Mesendoderm (in vitro differentiated cells): ENCODE data around the gene MTFR1L.

ENCODE experiments used
- DNase-seq: peaks from one replicate; pipeline ENCODE4 v3.0.0; 2013
- H2AK5ac ChIP-seq: 2 replicates; pipeline ENCODE4 v1.6.1; 2013; ENCODE audit warnings: low read length, inconsistent platforms
- H2BK120ac ChIP-seq: 2 replicates; pipeline ENCODE4 v1.6.1; 2013; ENCODE audit warnings: low read depth, mild to moderate bottlenecking, low read length, moderate library complexity, mixed read lengths
- H2BK15ac ChIP-seq: replicated peaks from 2 replicates; pipeline ENCODE4 v1.6.1; 2013; ENCODE audit warnings: low read depth, mild to moderate bottlenecking, moderate library complexity
- H2BK5ac ChIP-seq: 2 replicates; pipeline ENCODE4 v1.6.1; 2013; ENCODE audit warnings: low read length, inconsistent platforms
- H3K18ac ChIP-seq: 2 replicates; pipeline ENCODE4 v1.6.1; 2013; ENCODE audit warnings: mild to moderate bottlenecking, low read length, mixed read lengths
- H3K23ac ChIP-seq: one replicate; pipeline ENCODE4 v1.6.1; 2013; ENCODE audit warnings: low read length
- H3K27ac ChIP-seq: 2 replicates; pipeline ENCODE4 v1.5.1; 2013; ENCODE audit warnings: low read depth, mild to moderate bottlenecking, inconsistent platforms, low read length, moderate library complexity
- H3K27me3 ChIP-seq: 2 replicates; pipeline ENCODE4 v1.6.1; 2013; ENCODE audit warnings: low read length, control low read depth, mild to moderate bottlenecking, inconsistent platforms; ENCODE audit not compliant: insufficient read depth, poor library complexity
- H3K36me3 ChIP-seq: 2 replicates; pipeline ENCODE4 v1.6.1; 2013; ENCODE audit warnings: low read length, inconsistent platforms; ENCODE audit not compliant: control insufficient read depth, insufficient read depth
- H3K4ac ChIP-seq: one replicate; pipeline ENCODE4 v1.6.1; 2013; ENCODE audit warnings: low read depth, mild to moderate bottlenecking, low read length, moderate library complexity
- H3K4me1 ChIP-seq: 2 replicates; pipeline ENCODE4 v1.6.1; 2013; ENCODE audit warnings: low read depth, low read length, inconsistent platforms; ENCODE audit not compliant: control insufficient read depth
- H3K4me2 ChIP-seq: 2 replicates; pipeline ENCODE4 v1.6.1; 2013; ENCODE audit warnings: low read length
- H3K4me3 ChIP-seq: 2 replicates; pipeline ENCODE4 v1.5.1; 2013; ENCODE audit warnings: mild to moderate bottlenecking, low read length
- H3K56ac ChIP-seq: one replicate; pipeline ENCODE4 v1.6.1; 2013; ENCODE audit warnings: low read length
- H3K79me1 ChIP-seq: 2 replicates; pipeline ENCODE4 v1.6.1; 2013; ENCODE audit warnings: low read length, inconsistent platforms
- H3K79me2 ChIP-seq: 2 replicates; pipeline ENCODE4 v1.6.1; 2013; ENCODE audit warnings: mild to moderate bottlenecking, low read length; ENCODE audit not compliant: control insufficient read depth, insufficient read depth
- H3K9ac ChIP-seq: 2 replicates; pipeline ENCODE4 v1.6.1; 2013; ENCODE audit warnings: low read length, inconsistent platforms
- H4K5ac ChIP-seq: one replicate; pipeline ENCODE4 v1.6.1; 2013; ENCODE audit warnings: low read length
- H4K8ac ChIP-seq: one replicate; pipeline ENCODE4 v1.6.1; 2013; ENCODE audit warnings: low read depth, mild to moderate bottlenecking, control low read depth, low read length, moderate library complexity
- WGBS: extraction: QIAGEN DNeasy Blood & Tissue Kit; methylation state at CpG from one replicate; pipeline ENCODE4 v1.1.7; 2013; ENCODE audit warnings: low lambda C conversion rate, missing lambda C conversion rate; ENCODE audit not compliant: insufficient coverage; ENCODE audit errors: extremely low coverage; 5-methylcytosine and 5-hydroxymethylcytosine counted together

The MTFR1L gene

GRCh38 chr1:25873120-25873519, 53.4 kb downstream of the MTFR1L start:
- H3K79me2 ChIP-seq, result no peaks in the 10 kb centered on the region
- no peak overlapping the region for H3K23ac ChIP-seq
- H4K8ac ChIP-seq, result no peak overlapping the region
- WGBS, result no CpG with 5 or more reads among the region's 3 CpGs
- no peak overlapping the region for H3K4ac ChIP-seq
- H3K4me2 ChIP-seq, result no peak overlapping the region
- no peak for DNase-seq
- H3K79me1 ChIP-seq, result no peaks in the 10 kb centered on the region
- no peak overlapping the region for H3K56ac ChIP-seq
- H2BK5ac ChIP-seq, result no peak overlapping the region
- no peaks in the 10 kb centered on the region for H3K36me3 ChIP-seq
- H4K5ac ChIP-seq, result no peak overlapping the region
- H3K9ac ChIP-seq, result no peak overlapping the region
- H2BK120ac ChIP-seq, result no peak overlapping the region
- no peak overlapping the region for H3K18ac ChIP-seq
- no peak overlapping the region for H3K27ac ChIP-seq
- H2BK15ac ChIP-seq, result no peak overlapping the region
- H3K27me3 ChIP-seq, result no peaks in the 10 kb centered on the region
- H3K4me1 ChIP-seq, result peaks cover 4% of the 10 kb centered on the region
- no peak overlapping the region for H3K4me3 ChIP-seq
- H2AK5ac ChIP-seq, result no peak overlapping the region

- H2BK120ac ChIP-seq, result no peak overlapping the region
- WGBS, result no CpG with 5 or more reads among the region's 3 CpGs
These were observed 54.5 kb downstream of the MTFR1L start for GRCh38 chr1:25874209-25874608.

GRCh38 chr1:25874635-25875153, 54.9 kb downstream of the MTFR1L start:
- peak overlapping the region; percentile 2 for H3K4me3 ChIP-seq
- peak overlapping the region; percentile 15 for H3K18ac ChIP-seq
- WGBS, result no CpG with 5 or more reads among the region's 8 CpGs
- H3K9ac ChIP-seq, result peak overlapping the region; percentile 75
- H2BK120ac ChIP-seq, result no peak overlapping the region
- no peak overlapping the region for H3K23ac ChIP-seq
- H2AK5ac ChIP-seq, result peak overlapping the region; percentile 78
- peak overlapping the region; percentile 32 for H3K4me2 ChIP-seq
- peaks cover 4% of the 10 kb centered on the region for H3K4me1 ChIP-seq
- H3K27me3 ChIP-seq, result no peaks in the 10 kb centered on the region
- no peak for DNase-seq
- H3K36me3 ChIP-seq, result no peaks in the 10 kb centered on the region
- no peak overlapping the region for H2BK5ac ChIP-seq
- peak overlapping the region; percentile 87 for H3K56ac ChIP-seq
- no peak overlapping the region for H4K8ac ChIP-seq
- no peak overlapping the region for H2BK15ac ChIP-seq
- no peak overlapping the region for H4K5ac ChIP-seq
- no peaks in the 10 kb centered on the region for H3K79me1 ChIP-seq
- H3K4ac ChIP-seq, result no peak overlapping the region
- H3K79me2 ChIP-seq, result no peaks in the 10 kb centered on the region
- H3K27ac ChIP-seq, result no peak overlapping the region

More at GRCh38 chr1:25874209-25874608, 54.5 kb downstream of the MTFR1L start:
- Histone ChIP-seq H3K36me3 (no peaks in the 10 kb centered on the region), H4K5ac (no peak overlapping the region), H2BK15ac (no peak overlapping the region), H2AK5ac (peak overlapping the region; percentile 78), H3K27ac (no peak overlapping the region), H3K27me3 (no peaks in the 10 kb centered on the region), H3K79me1 (no peaks in the 10 kb centered on the region), H3K9ac (peak overlapping the region; percentile 75), H3K23ac (no peak overlapping the region), H3K79me2 (no peaks in the 10 kb centered on the region), H3K4me3 (no peak overlapping the region), H3K56ac (peak overlapping the region; percentile 87), H3K4me1 (peaks cover 4% of the 10 kb centered on the region), H4K8ac (no peak overlapping the region), H3K18ac (peak overlapping the region; percentile 15), H3K4me2 (peak overlapping the region; percentile 32), H2BK5ac (no peak overlapping the region), H3K4ac (no peak overlapping the region)
- no peak for DNase-seq

- peak; percentile 88 for DNase-seq
- Histone ChIP-seq H3K4me2 (peak within 1 kb of the TSS; percentile 66), H3K79me1 (no peaks in the 10 kb centered on the region), H4K5ac (no peak within 1 kb of the TSS), H3K23ac (no peak within 1 kb of the TSS), H2AK5ac (peak within 1 kb of the TSS; percentile 78), H3K36me3 (no peaks in the 10 kb centered on the region), H3K4ac (peak within 1 kb of the TSS; percentile 77), H3K4me1 (peaks cover 4% of the 10 kb centered on the region), H2BK5ac (peak within 1 kb of the TSS; percentile 32), H3K27me3 (no peaks in the 10 kb centered on the region), H3K4me3 (peak within 1 kb of the TSS; percentile 34), H3K56ac (peak within 1 kb of the TSS; percentile 87), H2BK15ac (no peak within 1 kb of the TSS), H2BK120ac (peak within 1 kb of the TSS; percentile 9), H3K9ac (peak within 1 kb of the TSS; percentile 75), H3K18ac (peak within 1 kb of the TSS; percentile 88), H3K27ac (peak within 1 kb of the TSS; percentile 88), H3K79me2 (no peaks in the 10 kb centered on the region), H4K8ac (no peak within 1 kb of the TSS)
- no CpG with 5 or more reads among the region's 75 CpGs for WGBS
These were observed 55.6 kb downstream of the MTFR1L start, which contains the start of gene PAQR7 for GRCh38 chr1:25875154-25875855. TSS of gene PAQR7 (minus strand) at chr1:25875708. CDS start at chr1:25863839, 11,869 bp downstream.

- H3K4me3 ChIP-seq, result peak overlapping the region; percentile 34
- peak overlapping the region; percentile 88 for H3K18ac ChIP-seq
- H3K4ac ChIP-seq, result peak overlapping the region; percentile 77
- H3K23ac ChIP-seq, result no peak overlapping the region
- no peak overlapping the region for H4K8ac ChIP-seq
- H3K56ac ChIP-seq, result peak overlapping the region; percentile 87
- H3K4me2 ChIP-seq, result peak overlapping the region; percentile 66
- DNase-seq, result peak; percentile 74
- no CpG with 5 or more reads among the region's 32 CpGs for WGBS
- H3K27me3 ChIP-seq, result no peaks in the 10 kb centered on the region
- no peaks in the 10 kb centered on the region for H3K36me3 ChIP-seq
- peak overlapping the region; percentile 9 for H2BK120ac ChIP-seq
- no peaks in the 10 kb centered on the region for H3K79me1 ChIP-seq
- H3K27ac ChIP-seq, result peak overlapping the region; percentile 88
- peak overlapping the region; percentile 32 for H2BK5ac ChIP-seq
- H4K5ac ChIP-seq, result no peak overlapping the region
- H2BK15ac ChIP-seq, result no peak overlapping the region
- H2AK5ac ChIP-seq, result no peak overlapping the region
- peak overlapping the region; percentile 75 for H3K9ac ChIP-seq
- peaks cover 4% of the 10 kb centered on the region for H3K4me1 ChIP-seq
- H3K79me2 ChIP-seq, result no peaks in the 10 kb centered on the region
These were observed 56.3 kb downstream of the MTFR1L start for GRCh38 chr1:25875856-25876692.
